ENCODE results near the gene MAP2K6. TPM values are rescaled to one million over a fixed set of nuclear protein-coding genes. Genes with fewer than 3 reads are reported as not detected.

MAP2K6 gene
- total and polyA plus RNA-seq, 2 of the 8 experiments (the other 6 are each of a cell fraction or from before 2014, with no cell fraction given), result 11.0 to 44.1 TPM

GRCh38 chr17:69445132-69445531 is 30.6 kb downstream of the MAP2K6 start:
- Histone ChIP-seq H3K4ac (replicated peaks; ENCODE audit: insufficient read length, low read depth, low read length) (no peak overlapping the region), H2BK120ac (replicated peaks; ENCODE audit: low read depth, low read length) (no peak overlapping the region), H3K23me2 (ENCODE audit: low read depth, low read length) (no peaks in the 10 kb centered on the region; the same call in 1 of the 2 replicates), H2BK12ac (ENCODE audit: low read depth, low read length) (no peak overlapping the region), H3K9me3 (ENCODE audit: insufficient read depth in 2 of 2, low read depth in 1 of 2, low read length in 1 of 2) (no peaks in the 10 kb centered on the region), H3K36me3 (ENCODE audit: control insufficient read depth in 2 of 4, insufficient read depth in 4 of 4, low read length in 3 of 4) (no peaks in the 10 kb centered on the region), H3K4me2 (ENCODE audit: insufficient read depth in 1 of 2, low read depth in 2 of 2, low read length in 2 of 2) (no peak overlapping the region), H3K27me3 (replicated peaks in 1 of 4; ENCODE audit: control insufficient read depth in 3 of 4, extremely low read depth in 1 of 4, insufficient read depth in 3 of 4, low read length in 3 of 4) (no peaks in the 10 kb centered on the region), H2AFZ (ENCODE audit: low read length) (no peak overlapping the region), H4K8ac (ENCODE audit: extremely low read depth, insufficient read depth, low read length) (no peak overlapping the region), H3K27ac (ENCODE audit: low read depth, low read length) (no peak overlapping the region), H2BK20ac (ENCODE audit: low read length) (no peak overlapping the region), H3K79me1 (ENCODE audit: low read depth, low read length) (0 out of 2 replicates have a peak, but pooled peaks cover 5% of the 10 kb centered on the region), H3K4me3 (ENCODE audit: extremely low read depth in 1 of 4, insufficient read depth in 2 of 4, low read depth in 3 of 4, low read length in 4 of 4) (no peak overlapping the region), H3K23ac (ENCODE audit: insufficient read length) (no peak overlapping the region), H4K5ac (ENCODE audit: insufficient read length, low read depth, low read length) (no peak overlapping the region), H3K4me1 (replicated peaks in 1 of 4; ENCODE audit: control insufficient read depth in 3 of 4, insufficient read depth in 4 of 4, low read length in 3 of 4) (peaks cover 6 to 11% (median 8%) of the 10 kb centered on the region in 4 experiments), H3K79me2 (ENCODE audit: control insufficient read depth in 1 of 2, insufficient read depth in 2 of 2, low read length in 2 of 2) (peaks cover 7 to 41% of the 10 kb centered on the region in 2 experiments; a peak in 3 of 4 replicates), H4K20me1 (replicated peaks in 1 of 2; ENCODE audit: control insufficient read depth in 1 of 2, insufficient read depth in 2 of 2, low read length in 2 of 2) (no peaks in the 10 kb centered on the region), H2BK15ac (ENCODE audit: low read length) (no peak overlapping the region), H3K18ac (ENCODE audit: extremely low read depth, low read length) (no peak overlapping the region), H3K9ac (replicated peaks in 1 of 4; ENCODE audit: extremely low read depth in 1 of 4, low read depth in 3 of 4, low read length in 3 of 4) (no peak overlapping the region), H4K91ac (replicated peaks; ENCODE audit: insufficient read length, low read length) (no peak overlapping the region), H3K56ac (replicated peaks; ENCODE audit: insufficient read length, low read depth, low read length) (no peak overlapping the region), H3K14ac (ENCODE audit: insufficient read length) (no peak overlapping the region), H2BK5ac (ENCODE audit: low read depth, low read length) (no peak overlapping the region; the same call in 1 of the 2 replicates), H2AK5ac (ENCODE audit: low read depth, low read length) (no peak overlapping the region)
- FAIRE-seq (no peak), DNase-seq (ENCODE audit: low read depth in 1 of 2, low spot score in 2 of 2) (no peak)
- CTCF ChIA-PET (ENCODE audit: partially characterized antibody), result interaction anchor here (1.0 to 1.8 kb wide), 4 partner anchors 8 to 81 kb away, joined by 3 to 5 read pairs (median 4); partner anchors contain the start of gene MAP2K6
- TF ChIP-seq SAP30 (IDR thresholded peaks at IDR 0.05; ENCODE audit: insufficient read depth, insufficient replicate concordance, low read length) (no peak), MAFK (IDR thresholded peaks at IDR 0.05; ENCODE audit: low read depth, low read length) (no peak), NRF1 (IDR thresholded peaks at IDR 0.05; ENCODE audit: low read depth, low read length) (no peak), RNF2 (IDR thresholded peaks at IDR 0.05; ENCODE audit: borderline replicate concordance, low read depth, low read length, missing control alignments, poor library complexity, severe bottlenecking) (no peak), KDM5A (IDR thresholded peaks at IDR 0.05; ENCODE audit: low read length) (no peak), TAF7 (optimal IDR thresholded peaks at IDR 0.05; ENCODE audit: borderline replicate concordance, low read depth, low read length) (no peak), TAF1 (IDR thresholded peaks at IDR 0.05; ENCODE audit: low read depth, low read length) (no peak)
- POLR2A ChIA-PET (ENCODE audit: partially characterized antibody), result no interaction called here
- 63% methylated on average over 2 of the region's 2 CpGs; no CpG with 5 or more reads in 1 of the 2 experiments for whole genome bisulfite sequencing, 2 experiments (ENCODE audit: extremely low coverage in 1 of 2, insufficient coverage in 1 of 2, insufficient read length in 1 of 2, insufficient replicate concordance in 2 of 2, low coverage in 1 of 2, low lambda C conversion rate in 2 of 2, missing lambda C conversion rate in 1 of 2)

Measured in H1 (cell line).